ENCODE results near the gene STX11. TPM values are rescaled to one million over a fixed set of nuclear protein-coding genes. Genes with fewer than 3 reads are reported as not detected.

STX11 gene
- total and polyA plus RNA-seq, 10 donors, result 5.9 to 76.0 (median 42.0) TPM

DNA sequence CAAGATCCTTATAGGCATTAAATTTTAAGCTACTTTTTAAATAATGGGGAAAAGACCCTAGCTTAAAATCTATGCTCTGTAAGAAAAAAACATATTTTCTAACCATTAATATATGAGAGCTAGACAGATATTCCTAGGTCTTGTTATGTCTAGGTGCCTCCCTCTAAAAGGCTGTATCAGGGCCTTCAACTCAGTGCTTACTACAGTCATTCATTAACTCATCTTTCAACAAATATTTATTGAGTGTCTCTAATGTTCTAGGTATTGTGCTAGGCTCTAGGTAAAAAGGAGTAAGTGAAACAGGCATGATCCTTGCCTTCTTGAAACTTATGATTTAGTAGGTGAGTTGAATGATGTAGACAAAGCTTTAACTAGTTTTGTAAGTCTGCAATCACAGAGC, 6.4 kb upstream of the STX11 start:
- H3K27me3 ChIP-seq (replicated peaks in 1 of 7), result no peaks in the 10 kb centered on the region
- no peaks in the 10 kb centered on the region for H3K9me3 ChIP-seq
- no peak for TF ChIP-seq POLR2A (IDR thresholded peaks at IDR 0.05)
- TF ChIP-seq POLR2AphosphoS5 (IDR thresholded peaks at IDR 0.05), result no peak
- TF ChIP-seq, protein P1, sequence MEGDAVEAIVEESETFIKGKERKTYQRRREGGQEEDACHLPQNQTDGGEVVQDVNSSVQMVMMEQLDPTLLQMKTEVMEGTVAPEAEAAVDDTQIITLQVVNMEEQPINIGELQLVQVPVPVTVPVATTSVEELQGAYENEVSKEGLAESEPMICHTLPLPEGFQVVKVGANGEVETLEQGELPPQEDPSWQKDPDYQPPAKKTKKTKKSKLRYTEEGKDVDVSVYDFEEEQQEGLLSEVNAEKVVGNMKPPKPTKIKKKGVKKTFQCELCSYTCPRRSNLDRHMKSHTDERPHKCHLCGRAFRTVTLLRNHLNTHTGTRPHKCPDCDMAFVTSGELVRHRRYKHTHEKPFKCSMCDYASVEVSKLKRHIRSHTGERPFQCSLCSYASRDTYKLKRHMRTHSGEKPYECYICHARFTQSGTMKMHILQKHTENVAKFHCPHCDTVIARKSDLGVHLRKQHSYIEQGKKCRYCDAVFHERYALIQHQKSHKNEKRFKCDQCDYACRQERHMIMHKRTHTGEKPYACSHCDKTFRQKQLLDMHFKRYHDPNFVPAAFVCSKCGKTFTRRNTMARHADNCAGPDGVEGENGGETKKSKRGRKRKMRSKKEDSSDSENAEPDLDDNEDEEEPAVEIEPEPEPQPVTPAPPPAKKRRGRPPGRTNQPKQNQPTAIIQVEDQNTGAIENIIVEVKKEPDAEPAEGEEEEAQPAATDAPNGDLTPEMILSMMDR (IDR thresholded peaks at IDR 0.05 in 8 of 11, conservative IDR thresholded peaks at IDR 0.05 in 3 of 11), result no peak
- DNase-seq, result no peak
- intact Hi-C loops (cut with DNase I; ENCODE audit: low total_unique reads), result no loop called here
- no peak overlapping the region for H3K4me3 ChIP-seq
- no peaks in the 10 kb centered on the region for H3K36me3 ChIP-seq
- H3K4me1 ChIP-seq, result peaks cover 0 to 33% (median 5%) of the 10 kb centered on the region in 6 donors
- no peak overlapping the region for H3K27ac ChIP-seq

GRCh38 chr6:144144996-144145395, 5.3 kb upstream of the STX11 start:
- intact Hi-C loops (cut with DNase I; ENCODE audit: low total_unique reads), result no loop called here
- WGBS, 5 donors, result 67 to 84% (median 80%) methylated on average over 1 of the region's 1 CpG

DNA sequence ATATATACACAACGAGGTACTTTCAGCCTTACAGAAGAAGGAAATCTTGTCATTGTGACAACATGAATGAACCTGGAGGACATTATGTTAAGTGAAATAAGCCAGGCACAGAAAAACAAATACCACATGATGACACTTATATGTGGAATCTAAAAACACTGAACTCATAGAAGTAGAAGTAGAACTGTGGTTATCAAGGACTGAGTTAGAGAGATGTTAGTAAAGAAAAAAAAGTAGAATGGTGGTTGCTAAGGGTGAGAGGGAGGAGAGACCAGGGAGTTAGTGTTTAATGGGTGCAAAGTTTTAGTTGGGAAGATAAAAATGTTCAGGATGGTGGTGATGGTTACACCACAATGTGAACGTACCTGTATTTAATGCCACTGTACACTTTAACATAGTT, 4.8 kb upstream of the STX11 start:
- intact Hi-C loops (cut with DNase I; ENCODE audit: low total_unique reads), result no loop called here

More at GRCh38 chr6:144144996-144145395, 5.3 kb upstream of the STX11 start:
- H3K4me1 ChIP-seq, result peaks cover 0 to 35% (median 9%) of the 10 kb centered on the region in 6 donors
- no peaks in the 10 kb centered on the region for H3K9me3 ChIP-seq
- H3K27ac ChIP-seq, result no peak overlapping the region
- no peaks in the 10 kb centered on the region for H3K27me3 ChIP-seq (replicated peaks in 1 of 7)
- no peak overlapping the region for H3K4me3 ChIP-seq
- DNase-seq, result no peak
- H3K36me3 ChIP-seq, result no peaks in the 10 kb centered on the region
- TF ChIP-seq POLR2A (IDR thresholded peaks at IDR 0.05), result no peak
- TF ChIP-seq, protein P1 (IDR thresholded peaks at IDR 0.05 in 8 of 11, conservative IDR thresholded peaks at IDR 0.05 in 3 of 11), result no peak
- no peak for TF ChIP-seq POLR2AphosphoS5 (IDR thresholded peaks at IDR 0.05)

GRCh38 chr6:144148886-144149285, 1.4 kb upstream of the STX11 start:
- Histone ChIP-seq H3K9me3 (no peaks in the 10 kb centered on the region), H3K4me1 (peaks cover 0 to 46% (median 35%) of the 10 kb centered on the region in 6 donors), H3K27me3 (replicated peaks in 1 of 7) (no peaks in the 10 kb centered on the region), H3K4me3 (no peak overlapping the region), H3K36me3 (peaks cover 0 to 2% (median 0%) of the 10 kb centered on the region in 6 donors), H3K27ac (peak overlapping the region in 1 of 8 donors; percentile 96)
- DNase-seq, result no peak
- TF ChIP-seq POLR2A (IDR thresholded peaks at IDR 0.05), result no peak
- TF ChIP-seq, protein P1 (IDR thresholded peaks at IDR 0.05 in 8 of 11, conservative IDR thresholded peaks at IDR 0.05 in 3 of 11), result no peak
- no peak for TF ChIP-seq POLR2AphosphoS5 (IDR thresholded peaks at IDR 0.05)
- intact Hi-C loops (cut with DNase I; ENCODE audit: low total_unique reads), result no loop called here
- 84 to 93% (median 92%) methylated on average over 4 of the region's 4 CpGs for WGBS, 5 donors

More for the DNA sequence above, 4.8 kb upstream of the STX11 start:
- WGBS, 5 donors, result 82 to 99% (median 92%) methylated on average over 2 of the region's 2 CpGs
- no peaks in the 10 kb centered on the region for H3K9me3 ChIP-seq
- no peak overlapping the region for H3K4me3 ChIP-seq
- DNase-seq, result no peak
- TF ChIP-seq POLR2AphosphoS5 (IDR thresholded peaks at IDR 0.05), result no peak
- no peak for TF ChIP-seq POLR2A (IDR thresholded peaks at IDR 0.05)
- TF ChIP-seq, protein P1 (IDR thresholded peaks at IDR 0.05 in 8 of 11, conservative IDR thresholded peaks at IDR 0.05 in 3 of 11), result no peak
- H3K36me3 ChIP-seq, result no peaks in the 10 kb centered on the region
- H3K27ac ChIP-seq, result no peak overlapping the region
- peaks cover 0 to 31% (median 9%) of the 10 kb centered on the region in 6 donors for H3K4me1 ChIP-seq
- no peaks in the 10 kb centered on the region for H3K27me3 ChIP-seq (replicated peaks in 1 of 7)

Data from spleen (tissue), 11 donors.